GM19043 (cell line): Measurements from ENCODE around the gene YBX2.
A peak's percentile ranks its signal among the peaks of the same experiment; 100 is the strongest.

Experiments used
- ATAC-seq: cut with Tn5 transposase; IDR thresholded peaks from one replicate; pipeline ENCODE4 v1.9.1; 2021; ENCODE audit warnings: low read depth; ENCODE audit not compliant: unreplicated experiment

The YBX2 gene

DNA sequence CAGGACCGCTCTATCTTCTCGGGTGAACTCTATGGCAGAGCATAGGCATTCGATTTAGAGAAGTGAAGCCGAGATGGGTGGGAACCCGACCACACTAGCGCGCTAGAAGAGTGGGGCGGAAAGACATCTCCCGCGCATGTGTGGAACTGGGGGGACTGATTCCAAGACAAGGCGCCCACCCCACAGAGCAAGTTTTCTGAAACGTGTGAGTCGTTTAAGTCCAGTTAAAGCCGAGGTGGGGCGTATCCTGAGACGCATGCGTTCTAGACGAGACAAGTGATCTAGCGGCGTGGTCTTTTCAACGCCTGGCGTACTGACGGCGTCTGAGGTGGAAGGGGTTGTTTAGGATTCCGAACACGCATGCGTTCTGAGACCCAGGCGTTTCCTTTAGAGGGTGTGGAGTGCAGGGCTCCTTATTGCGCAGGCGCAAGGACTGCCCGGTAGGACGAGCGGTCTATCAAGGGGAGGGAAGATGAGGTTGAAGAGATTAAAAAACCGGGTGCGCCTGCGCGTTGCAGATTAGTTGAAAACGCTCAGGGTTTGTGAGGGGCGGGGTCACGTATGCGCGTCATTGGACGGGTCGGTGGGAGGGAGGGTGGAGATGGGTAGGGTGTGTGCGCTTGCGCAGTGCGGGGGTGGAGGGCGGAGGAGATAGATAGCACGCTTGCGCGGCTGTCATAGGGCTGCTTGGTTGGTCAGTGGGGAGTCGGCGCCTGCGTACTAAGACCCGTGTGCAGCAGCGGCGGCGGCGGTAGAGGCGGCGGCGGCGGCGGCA, 12.7 kb upstream of the YBX2 start, which contains the start of gene EIF5A:
EIF5A (plus strand) TSS at position 718 of the 775 bp plus-strand sequence. CDS start 2,008 bp downstream, outside the sequence.
- ATAC-seq, result peak; percentile 67

DNA sequence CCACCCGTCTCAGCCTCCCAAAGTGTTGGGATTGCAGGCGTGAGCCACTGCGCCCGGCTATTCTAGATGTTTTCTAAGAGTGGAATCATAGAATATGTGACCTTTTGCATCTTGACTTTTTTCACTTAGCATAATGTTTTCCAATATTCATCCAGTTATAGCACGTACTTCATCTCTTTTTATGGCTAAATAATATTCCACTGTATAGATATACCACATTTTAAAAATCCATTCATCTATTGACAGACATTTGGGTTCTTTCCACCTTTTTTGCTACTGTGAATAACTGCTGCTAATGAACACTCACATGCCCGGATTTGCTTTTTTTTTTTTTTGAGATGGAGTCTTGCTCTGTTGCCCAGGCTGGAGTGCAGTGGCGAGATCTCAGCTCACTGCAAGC, 9.7 kb upstream of the YBX2 start:
- ATAC-seq, result no peak

DNA sequence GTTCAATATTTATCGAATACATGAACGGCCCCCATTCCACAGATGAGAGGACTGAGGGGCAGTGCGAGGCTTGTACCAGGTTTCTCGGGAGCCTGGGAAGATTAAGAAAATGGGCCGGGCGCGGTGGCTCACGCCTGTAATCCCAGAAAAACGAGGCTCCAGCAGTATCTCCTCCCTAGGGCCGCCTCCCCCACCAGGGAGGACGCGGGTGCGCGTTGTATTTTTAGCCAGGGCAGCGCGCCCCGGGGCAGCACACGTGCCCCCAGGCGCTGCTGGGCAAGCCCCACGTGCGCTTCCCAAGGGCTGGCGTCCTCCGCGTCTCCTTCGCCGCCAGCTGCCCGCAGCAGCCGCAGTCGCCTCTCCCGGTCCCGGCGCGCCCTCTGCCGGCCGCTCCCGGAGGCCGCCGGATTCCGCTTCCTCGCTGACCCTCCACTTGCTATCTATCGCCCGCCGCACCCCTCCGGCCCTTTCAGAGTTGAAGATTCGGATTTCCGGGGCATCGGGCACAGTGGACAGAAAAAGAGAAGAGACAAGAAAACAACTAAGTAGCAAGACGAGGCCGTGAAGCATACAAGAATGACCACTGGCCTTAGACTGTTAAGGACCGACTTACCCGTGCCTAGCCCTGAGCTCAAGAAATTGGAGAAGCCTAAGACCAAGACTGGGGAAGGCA, 1.9 kb upstream of the YBX2 start:
- no peak for ATAC-seq

DNA sequence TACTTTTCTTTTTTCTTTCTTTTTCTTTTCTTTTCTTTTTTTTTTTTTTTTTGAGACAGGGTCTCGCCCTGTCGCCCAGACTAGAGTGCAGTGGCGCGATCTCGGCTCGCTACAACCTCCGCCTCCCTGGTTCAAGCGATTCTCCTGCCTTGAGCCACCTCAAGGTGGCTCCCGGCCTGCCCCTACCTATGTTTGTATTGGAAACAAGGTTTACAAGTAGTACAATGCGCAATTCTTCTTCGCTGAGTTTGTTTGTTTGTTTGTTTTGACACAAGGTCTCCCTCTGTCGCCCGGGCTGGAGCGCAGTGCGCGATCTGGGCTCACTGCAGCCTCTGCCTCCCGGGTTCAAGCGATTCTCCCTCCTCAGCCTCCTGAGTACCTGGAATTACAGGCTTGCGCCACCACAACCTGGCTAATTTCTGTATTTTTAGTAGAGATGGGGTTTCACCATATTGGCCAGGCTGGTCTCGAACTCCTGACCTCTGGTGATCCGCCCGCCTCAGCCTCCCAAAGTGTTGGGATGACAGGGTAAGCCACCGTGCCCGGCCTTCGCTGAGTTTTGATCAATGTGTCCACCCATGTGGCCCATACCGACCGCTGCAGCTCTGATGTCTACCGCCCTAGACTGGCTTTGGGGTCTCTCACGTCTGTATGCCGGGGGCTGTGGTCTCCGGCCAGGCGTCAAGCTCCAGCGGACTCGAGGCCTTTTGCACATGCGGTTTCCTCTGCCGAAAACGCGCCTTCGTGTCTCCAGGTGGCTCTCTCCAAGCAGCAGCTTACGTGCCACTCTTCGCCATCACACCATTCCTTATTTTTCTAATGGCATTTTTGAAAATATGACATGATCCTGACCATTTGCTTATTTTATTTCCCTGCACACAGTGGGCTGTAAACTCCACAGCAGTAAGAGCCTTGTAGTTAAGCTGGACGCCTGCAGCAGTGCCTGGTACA, 1.1 kb upstream of the YBX2 start:
- no peak for ATAC-seq

DNA sequence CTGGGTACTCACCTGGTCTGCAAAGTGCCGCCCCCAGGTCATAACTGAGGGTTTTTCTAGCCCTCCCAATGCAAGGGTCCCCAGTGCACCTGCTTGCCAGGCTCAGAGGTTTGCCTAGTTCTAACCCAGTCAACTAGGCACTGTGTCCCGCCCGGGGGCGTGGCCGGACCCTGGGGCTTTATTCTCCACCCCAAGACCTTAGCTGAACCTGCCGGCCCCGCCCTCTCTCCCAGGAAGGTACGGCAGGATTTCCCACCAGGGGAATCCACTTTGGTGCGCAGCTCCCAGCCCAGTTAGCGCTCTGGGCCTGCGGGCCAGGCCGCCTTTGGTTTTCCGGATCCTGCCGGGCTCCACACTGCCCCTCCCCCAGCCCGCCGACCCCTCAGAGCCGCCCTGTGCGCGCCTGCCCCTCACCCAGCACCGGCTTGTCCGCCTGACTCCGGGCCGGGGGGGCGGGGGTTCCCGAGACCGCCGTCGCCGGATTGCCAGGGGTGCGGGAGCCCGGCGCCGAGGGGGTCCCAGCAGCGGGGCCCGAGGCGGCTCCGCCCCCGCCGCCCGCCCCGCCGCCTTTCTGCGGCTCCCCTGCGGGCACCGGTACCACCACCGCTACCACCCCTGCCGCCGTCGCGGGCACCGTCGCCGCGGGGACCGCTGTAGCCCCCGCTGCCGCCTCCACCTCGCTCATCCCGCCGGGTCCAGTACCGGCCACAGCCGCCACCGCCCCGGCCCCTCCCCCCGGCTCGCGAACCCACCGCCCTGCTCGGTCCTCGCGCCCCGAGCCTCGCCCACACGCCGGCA, 424 bp downstream of the YBX2 start:
- ATAC-seq, result no peak

DNA sequence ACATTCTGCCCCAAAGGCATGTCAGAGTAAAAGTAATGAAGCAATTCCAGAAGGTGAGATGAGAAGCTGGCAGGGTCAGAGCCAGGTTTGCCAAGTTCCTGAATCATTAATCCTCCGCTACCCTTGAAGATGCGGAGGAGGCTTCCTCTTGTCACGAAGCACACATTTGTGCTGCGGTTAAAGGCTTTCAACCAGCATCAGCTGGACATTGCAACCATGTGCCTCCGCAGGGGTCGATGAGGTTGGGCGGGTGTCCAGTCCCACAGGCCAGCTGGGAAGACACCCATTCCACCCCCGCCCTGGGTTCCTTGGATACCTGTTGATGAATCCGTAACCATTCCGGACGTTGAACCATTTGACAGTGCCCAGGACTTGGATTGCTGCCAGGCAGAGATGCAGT, 1.3 kb downstream of the YBX2 start:
- ATAC-seq, result no peak

DNA sequence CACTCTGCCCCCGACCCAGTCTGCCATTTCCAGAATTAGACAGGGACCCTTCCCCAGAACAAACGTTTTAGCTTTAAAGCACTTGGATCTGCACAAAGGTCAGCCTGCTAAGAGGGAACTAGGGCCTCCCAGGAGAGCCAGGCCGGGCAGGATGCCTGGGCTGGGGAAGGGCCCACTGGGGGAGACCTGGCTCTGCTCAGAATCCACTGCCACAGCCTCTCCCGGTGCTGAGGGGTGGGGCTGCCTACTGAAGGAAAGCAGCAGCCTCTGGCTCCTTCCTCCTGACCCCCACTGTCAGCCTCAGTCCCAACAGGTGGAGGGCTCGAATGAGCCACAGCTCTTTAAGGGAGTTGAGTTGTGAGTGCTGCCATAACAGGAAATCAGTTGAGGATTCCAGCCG, 1.7 kb downstream of the YBX2 start:
- ATAC-seq, result no peak

DNA sequence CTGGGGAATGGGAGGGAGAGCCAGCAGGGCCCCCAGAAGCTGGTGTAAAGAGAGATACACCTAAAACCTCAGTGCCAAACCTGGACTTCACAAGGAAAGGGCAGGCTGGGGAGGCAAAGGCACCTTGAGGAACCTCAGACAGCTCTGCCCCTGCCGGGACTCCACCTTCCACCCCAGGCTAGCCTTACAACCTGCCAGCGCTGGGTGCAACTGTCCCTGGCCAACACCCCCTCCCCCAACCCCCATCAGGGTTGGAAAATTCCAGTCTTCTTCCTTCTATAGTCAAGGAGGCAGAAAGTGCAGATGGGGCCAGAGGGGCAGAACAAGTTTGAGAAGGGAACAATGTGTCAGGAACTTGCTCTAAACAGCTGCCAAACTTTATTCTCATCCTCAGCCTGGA, 2.2 kb downstream of the YBX2 start:
- ATAC-seq, result no peak

DNA sequence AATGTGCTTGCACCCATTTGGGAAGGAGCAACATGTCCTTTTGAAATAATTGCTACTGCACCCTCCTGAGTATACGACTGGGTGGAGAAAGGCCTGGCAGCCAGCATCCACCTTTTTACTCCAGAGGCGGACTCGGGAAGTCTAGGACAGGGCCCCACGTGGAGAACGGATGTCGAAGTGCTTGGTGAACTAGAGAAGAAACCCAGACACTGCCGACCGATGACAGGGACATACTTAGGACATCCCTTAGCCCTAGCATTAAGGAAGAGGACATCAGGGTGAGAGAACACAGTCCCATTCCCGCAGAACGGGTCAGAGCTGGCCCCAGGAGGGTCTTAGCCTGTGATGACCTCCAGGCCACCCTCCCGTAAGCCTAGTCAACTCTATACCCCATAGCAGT, 3.8 kb downstream of the YBX2 start:
- ATAC-seq, result no peak

DNA sequence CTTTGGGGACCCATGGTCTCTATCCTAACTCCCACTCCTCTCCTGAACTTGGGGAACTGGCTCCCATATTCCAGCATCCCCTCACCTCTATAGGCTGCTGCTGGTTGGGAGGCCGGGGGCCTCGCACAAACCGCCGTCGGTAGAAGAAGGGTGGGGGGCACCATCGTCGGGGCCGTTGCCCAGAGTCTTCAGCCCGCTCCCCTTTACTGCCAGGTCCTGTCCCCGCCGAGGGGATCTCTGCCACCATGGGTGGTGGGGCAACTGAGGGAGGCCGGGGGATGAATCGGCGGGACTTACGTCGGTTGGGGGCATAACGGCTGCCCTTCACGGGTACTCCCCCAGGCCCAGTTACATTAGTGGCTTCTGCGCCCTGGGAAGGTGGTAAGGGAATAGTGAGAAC, 4.3 kb downstream of the YBX2 start:
- ATAC-seq, result no peak

DNA sequence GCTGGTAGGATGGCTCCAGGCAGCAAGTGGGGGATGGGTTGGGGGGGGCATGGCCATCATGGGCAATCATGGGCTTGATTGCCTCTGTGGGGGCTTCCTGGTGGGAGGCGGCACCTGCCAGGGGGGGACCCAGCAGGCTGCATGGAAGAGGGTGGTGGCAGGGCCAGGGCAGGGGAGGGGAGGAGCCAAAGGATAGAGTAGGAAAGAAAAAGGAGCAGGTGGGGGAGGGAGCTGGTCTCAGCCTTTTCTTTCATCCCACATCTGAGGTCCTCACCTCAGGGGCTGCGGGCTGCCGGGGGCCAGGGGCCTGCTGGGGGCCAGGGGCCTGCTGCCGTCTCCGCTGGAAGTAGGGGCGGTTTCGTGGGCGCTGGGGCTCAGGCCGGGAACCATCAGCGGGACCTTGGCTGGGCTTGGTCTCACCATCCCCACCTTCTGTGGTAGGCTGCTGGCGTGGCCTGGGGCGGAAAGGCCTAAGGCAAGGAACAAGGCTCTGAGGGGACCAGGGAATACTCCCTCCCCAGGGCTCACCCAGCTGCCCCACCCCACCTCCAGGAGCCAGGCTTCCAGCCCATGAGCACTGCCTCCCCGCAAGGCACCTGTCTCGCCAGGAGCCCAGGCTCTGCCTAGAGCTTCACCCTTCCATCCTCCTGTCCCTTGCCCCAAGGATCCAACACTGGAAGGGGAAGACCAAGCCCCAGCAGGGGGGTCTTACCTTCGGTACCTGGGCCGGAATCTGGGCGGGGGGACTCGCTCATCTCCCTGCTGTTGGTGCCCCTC, 5.0 kb downstream of the YBX2 start:
- no peak for ATAC-seq

DNA sequence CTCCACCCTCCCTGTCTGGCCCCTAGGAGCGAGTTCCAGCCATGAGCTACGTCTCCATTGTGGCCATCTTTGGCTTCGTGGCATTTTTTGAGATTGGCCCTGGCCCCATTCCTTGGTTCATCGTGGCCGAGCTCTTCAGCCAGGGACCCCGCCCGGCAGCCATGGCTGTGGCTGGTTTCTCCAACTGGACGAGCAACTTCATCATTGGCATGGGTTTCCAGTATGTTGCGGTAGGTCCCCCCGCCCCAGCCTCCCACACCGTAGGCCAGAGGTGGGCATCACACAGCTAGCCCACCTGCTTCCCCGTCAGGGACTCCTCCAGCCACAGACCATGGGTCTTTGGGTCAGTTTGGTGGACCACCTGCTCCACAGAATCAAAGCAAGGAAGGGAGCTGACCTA, 8.8 kb downstream of the YBX2 start:
- ATAC-seq, result no peak

DNA sequence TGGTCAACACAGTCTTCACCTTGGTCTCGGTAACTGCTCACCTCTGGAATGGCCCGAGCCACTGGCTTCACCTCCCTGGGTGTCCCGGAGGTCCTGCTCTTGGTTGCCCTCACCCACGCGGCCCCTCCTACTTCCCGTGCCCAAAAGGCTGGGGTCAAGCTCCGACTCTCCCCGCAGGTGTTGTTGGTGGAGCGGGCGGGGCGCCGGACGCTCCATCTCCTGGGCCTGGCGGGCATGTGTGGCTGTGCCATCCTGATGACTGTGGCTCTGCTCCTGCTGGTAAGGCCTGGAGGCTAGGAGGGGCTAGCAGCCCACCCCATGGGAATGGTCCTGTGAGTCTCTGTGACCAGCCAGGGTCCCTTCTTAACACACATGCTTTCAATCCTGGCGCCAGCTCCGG, 9.5 kb downstream of the YBX2 start:
- ATAC-seq, result no peak

DNA sequence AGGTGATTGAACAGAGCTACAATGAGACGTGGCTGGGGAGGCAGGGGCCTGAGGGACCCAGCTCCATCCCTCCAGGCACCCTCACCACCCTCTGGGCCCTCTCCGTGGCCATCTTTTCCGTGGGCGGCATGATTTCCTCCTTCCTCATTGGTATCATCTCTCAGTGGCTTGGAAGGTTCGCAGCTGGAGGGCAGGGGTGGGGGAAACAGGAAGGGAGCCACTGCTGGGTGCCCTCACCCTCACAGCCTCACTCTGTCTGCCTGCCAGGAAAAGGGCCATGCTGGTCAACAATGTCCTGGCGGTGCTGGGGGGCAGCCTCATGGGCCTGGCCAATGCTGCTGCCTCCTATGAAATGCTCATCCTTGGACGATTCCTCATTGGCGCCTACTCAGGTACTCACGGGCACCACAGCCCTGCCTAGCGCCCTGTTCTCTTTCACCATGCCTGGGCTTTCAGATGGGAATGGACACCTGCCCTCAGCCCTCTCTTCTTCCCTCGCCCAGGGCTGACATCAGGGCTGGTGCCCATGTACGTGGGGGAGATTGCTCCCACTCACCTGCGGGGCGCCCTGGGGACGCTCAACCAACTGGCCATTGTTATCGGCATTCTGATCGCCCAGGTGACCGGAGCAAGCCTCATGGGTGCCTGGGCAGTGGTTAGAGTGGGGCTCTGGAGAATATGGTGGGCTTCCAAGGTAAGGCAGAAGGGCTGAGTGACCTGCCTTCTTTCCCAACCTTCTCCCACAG, 10.8 kb downstream of the YBX2 start:
- ATAC-seq, result no peak

DNA sequence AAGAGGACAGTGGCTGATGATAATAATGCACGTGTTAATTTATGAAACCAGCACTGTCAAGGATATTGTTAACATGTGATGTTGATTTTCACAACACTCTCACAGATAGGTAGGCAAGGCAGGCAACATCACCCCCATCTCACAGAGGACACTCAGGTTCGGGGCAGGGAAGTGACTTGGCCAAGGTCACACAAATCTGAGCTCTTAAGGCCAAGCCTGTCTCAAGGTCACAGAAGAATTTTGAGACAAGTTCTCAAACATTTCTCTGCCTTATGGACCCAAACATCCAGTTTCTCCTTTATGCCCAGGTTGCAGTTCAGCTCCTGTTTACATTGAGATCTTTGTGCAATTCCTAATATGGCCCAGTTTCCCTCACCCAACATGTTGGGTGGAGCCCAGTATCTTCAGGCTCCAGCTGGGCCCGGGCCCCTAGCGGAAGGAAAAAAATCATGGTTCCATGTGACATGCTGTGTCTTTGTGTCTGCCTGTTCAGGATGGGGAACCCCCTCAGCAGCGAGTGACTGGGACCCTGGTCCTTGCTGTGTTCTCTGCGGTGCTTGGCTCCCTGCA, 11.6 kb downstream of the YBX2 start:
- no peak for ATAC-seq

DNA sequence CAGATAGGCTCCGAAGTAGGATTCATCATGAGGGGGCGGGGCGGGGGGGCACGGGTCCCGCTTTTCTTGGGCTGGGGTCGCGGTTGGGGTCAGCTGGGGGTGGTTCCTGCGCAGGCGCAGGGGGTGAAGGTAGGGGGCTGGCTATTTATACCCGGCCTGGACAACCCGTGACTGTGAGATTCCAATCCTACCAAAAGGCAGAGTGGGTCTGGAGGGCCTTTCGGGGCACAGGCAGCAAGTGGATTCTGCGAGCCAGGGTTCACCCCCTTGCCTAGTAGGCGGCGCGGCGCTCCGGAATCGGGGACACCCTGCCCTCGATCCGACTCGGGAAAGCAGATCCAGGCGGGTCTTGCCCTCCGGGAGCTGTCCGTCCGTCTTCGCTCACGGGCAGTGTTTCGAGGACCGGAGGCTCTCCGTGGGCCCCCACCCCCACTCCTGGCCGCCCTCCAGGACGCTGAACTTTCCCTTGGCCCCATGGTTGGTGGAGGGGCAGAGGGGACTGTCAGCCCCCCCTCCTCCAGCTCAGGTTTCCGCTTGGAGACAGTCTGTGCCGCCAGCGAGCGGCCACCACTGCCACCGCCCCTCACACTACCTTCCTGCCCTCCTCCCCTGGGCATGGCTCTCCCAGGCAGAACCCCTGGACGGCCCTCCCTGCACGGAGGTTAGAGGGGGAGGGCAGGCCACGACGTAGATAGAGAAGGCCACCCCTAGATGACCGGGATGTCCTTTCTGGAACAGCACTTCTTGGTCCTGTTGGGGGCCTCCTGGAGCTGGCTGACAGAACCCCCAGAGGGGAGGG, 12.3 kb downstream of the YBX2 start:
- no peak for ATAC-seq

DNA sequence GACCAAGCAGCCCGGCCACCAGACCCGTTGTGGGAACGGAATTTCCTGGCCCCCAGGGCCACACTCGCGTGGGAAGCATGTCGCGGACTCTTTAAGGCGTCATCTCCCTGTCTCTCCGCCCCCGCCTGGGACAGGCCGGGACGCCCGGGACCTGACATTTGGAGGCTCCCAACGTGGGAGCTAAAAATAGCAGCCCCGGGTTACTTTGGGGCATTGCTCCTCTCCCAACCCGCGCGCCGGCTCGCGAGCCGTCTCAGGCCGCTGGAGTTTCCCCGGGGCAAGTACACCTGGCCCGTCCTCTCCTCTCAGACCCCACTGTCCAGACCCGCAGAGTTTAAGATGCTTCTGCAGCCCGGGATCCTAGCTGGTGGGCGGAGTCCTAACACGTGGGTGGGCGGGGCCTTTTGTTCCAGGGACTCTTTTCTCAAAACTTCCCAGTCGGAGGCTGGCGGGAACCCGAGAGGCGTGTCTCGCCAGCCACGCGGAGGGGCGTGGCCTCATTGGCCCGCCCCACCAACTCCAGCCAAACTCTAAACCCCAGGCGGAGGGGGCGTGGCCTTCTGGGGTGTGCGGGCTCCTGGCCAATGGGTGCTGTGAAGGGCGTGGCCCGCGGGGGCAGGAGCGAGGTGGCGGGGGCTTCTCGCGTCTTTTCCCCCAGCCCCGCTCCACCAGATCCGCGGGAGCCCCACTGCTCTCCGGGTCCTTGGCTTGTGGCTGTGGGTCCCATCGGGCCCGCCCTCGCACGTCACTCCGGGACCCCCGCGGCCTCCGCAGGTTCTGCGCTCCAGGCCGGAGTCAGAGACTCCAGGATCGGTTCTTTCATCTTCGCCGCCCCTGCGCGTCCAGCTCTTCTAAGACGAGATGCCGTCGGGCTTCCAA, 13.1 kb downstream of the YBX2 start, which contains the start of gene SLC2A4:
SLC2A4 (plus strand) TSS at position 645 of the 879 bp plus-strand sequence; CDS start at position 862, 217 bp downstream.
- ATAC-seq, result no peak
